Right lobe of liver (tissue), 6 donors: ENCODE results near the gene MAML2. TPM values are rescaled to one million over a fixed set of nuclear protein-coding genes. Genes with fewer than 3 reads are reported as not detected.

Experiments used
- ATAC-seq, 4 donors: fragments of 200-7000 bp; cut with Tn5 transposase; one replicate each; pipeline ENCODE4 v1.9.1; 2020; ENCODE audit warnings: mild to moderate bottlenecking in 4 of 4, moderate library complexity in 4 of 4
- DNase-seq, 3 donors: peaks; one replicate each; pipeline ENCODE4 v3.0.0-alpha.2; 2020
- H3K27ac ChIP-seq, 3 donors: fragments of 200-600 bp; one replicate each; pipeline ENCODE4 v1.8.0; 2022
- H3K27me3 ChIP-seq, 2 donors: fragments of 200-600 bp; one replicate each; pipeline ENCODE4 v1.8.0; 2022
- H3K36me3 ChIP-seq, 4 donors: fragments of 200-600 bp; sonication (generic) in 1 of 4; one replicate each; pipeline versions ENCODE4 v1.5.1 to v1.8.0; 2017 to 2022; ENCODE audit warnings: control low read depth in 1 of 4
- H3K4me1 ChIP-seq, 4 donors: fragments of 200-600 bp; sonication (generic) in 1 of 4; one replicate each; pipeline versions ENCODE4 v1.5.1 to v1.8.0; 2017 to 2022; ENCODE audit warnings: control low read depth in 1 of 4
- H3K4me3 ChIP-seq, 3 donors: fragments of 200-600 bp; one replicate each; pipeline ENCODE4 v1.8.0; 2022
- H3K9me3 ChIP-seq, 4 donors: fragments of 200-600 bp; sonication (generic) in 1 of 4; one replicate each; pipeline versions ENCODE4 v1.5.1 to v1.8.0; 2017 to 2022; ENCODE audit warnings: control low read depth in 1 of 4
- CTCF ChIP-seq, 4 donors: fragments of 200-600 bp in 3 of 4; fragments of 450-650 bp in 1 of 4; IDR thresholded peaks; one replicate each; pipeline versions ENCODE4 v1.5.1 to v1.8.0; 2016 to 2022; ENCODE audit warnings: antibody characterized with exemption in 4 of 4, mild to moderate bottlenecking in 2 of 4
- POLR2A ChIP-seq: fragments of 450-650 bp; IDR thresholded peaks from one replicate; pipeline ENCODE4 v1.6.1; 2017; ENCODE audit warnings: antibody characterized with exemption, mild to moderate bottlenecking
- WGBS: methylation state at CpG from one replicate; pipeline ENCODE4 v1.1.6; 2018; ENCODE audit warnings: low coverage, low lambda C conversion rate; ENCODE audit not compliant: insufficient coverage; ENCODE audit errors: missing lambda C conversion rate; 5-methylcytosine and 5-hydroxymethylcytosine counted together
- intact Hi-C, 2 donors: fragments of 100-400 bp; cut with DNase I; formaldehyde crosslinking; loops; one replicate each; pipeline versions ENCODE4 v1.11.2 to v1.14.1; 2022
- total RNA-seq, 6 experiments: library from RNA; depleted of rRNA in 2 of 6; stranded (reverse); fragments of >200 nt in 2 of 6; fragmentation: NEBNext Ultra II Directional in 3 of 6; extraction: Animal tissue kit (Norgen Biotek cat#: 25700) in 3 of 6; gene quantifications; one replicate each; pipeline versions ENCODE4 v1.1.0 to v1.2.4, GENCODE V29; 2016 to 2023
- donor health status: DM: no; HTN: yes; CAD: no.
- donor health status: DM: no; HTN: no; CAD: no.
- donor health status: DM: no; HTN: no; CAD: no.
- donor health status: DM: no; HTN: yes; CAD: no.
- donor health status: DM: no; HTN: yes; CAD: no.

MAML2 gene
- total RNA-seq, 6 experiments from 2014 or later: 0.92 to 2.3 (median 1.9) TPM

DNA sequence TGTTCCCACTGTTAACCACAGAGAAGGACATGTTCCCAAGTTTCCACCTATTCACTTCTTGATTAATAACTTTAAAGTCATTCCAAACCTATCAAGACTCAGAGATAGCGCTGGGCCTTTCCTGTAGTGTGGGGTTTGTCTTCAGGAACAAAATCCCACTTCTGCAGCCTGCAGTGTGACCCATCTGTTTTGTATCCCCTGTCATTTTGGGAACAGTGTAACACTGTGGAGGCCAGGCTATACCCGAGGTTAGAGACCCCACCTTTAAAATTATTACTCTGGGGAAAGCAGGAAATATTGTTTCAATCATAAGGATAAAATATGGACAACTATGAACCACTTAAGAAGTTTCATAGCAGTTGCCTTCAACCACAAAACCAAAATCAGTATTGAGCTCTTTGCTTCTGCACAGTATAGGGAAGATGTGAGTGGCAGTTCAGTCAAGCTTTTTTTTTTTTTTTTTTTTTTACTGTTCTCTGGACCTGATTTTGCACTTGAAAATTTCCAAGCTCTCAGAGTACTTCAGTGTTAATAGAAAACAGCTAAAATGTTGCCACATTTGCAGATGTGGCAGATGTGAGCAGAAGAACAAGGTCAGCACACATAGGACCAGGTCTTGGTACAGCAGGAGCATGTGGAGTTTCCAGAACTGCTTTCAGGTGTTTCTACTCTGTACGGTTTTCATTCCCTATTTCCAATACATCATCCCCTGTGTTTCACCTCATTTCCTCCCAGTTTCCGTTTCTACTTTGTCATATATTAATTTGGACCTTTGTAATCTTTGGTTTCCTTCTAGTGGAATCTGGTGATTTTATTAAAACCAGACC lies 121.5 kb downstream of the MAML2 start:
- no peaks in the 10 kb centered on the region for H3K9me3 ChIP-seq
- peaks cover 0 to 6% (median 0%) of the 10 kb centered on the region in 4 donors for H3K4me1 ChIP-seq
- H3K27me3 ChIP-seq: no peaks in the 10 kb centered on the region
- intact Hi-C loops: no loop called here
- H3K4me3 ChIP-seq: no peak overlapping the region
- no peak for TF ChIP-seq POLR2A
- no peak for TF ChIP-seq CTCF (IDR thresholded peaks at IDR 0.05)
- no peaks in the 10 kb centered on the region for H3K36me3 ChIP-seq
- no peak overlapping the region for H3K27ac ChIP-seq
- peak in 1 of 4 donors; percentile 22 for ATAC-seq
- WGBS: 16% methylated on average over 3 of the region's 4 CpGs
- DNase-seq: no peak

GRCh38 chr11:96219981-96220623 lies 122.9 kb downstream of the MAML2 start:
- no peaks in the 10 kb centered on the region for H3K36me3 ChIP-seq
- 36% methylated on average over 3 of the region's 3 CpGs for WGBS
- no peak overlapping the region for H3K4me3 ChIP-seq
- peaks cover 0 to 9% (median 0%) of the 10 kb centered on the region in 4 donors for H3K4me1 ChIP-seq
- TF ChIP-seq CTCF (IDR thresholded peaks at IDR 0.05) (no peak), POLR2A (no peak)
- DNase-seq (no peak), ATAC-seq (peak; percentile 72 to 79 (median 76))
- H3K27me3 ChIP-seq: no peaks in the 10 kb centered on the region
- no peaks in the 10 kb centered on the region for H3K9me3 ChIP-seq
- intact Hi-C loops: no loop called here
- peak overlapping the region in 2 of 3 donors; percentile 18 to 33 for H3K27ac ChIP-seq

- no peak for DNase-seq
- TF ChIP-seq CTCF (IDR thresholded peaks at IDR 0.05): no peak
- no peak for TF ChIP-seq POLR2A
- intact Hi-C loops: no loop called here
- WGBS: 92% methylated on average over 3 of the region's 3 CpGs
- Histone ChIP-seq H3K4me3 (no peak overlapping the region), H3K27me3 (no peaks in the 10 kb centered on the region), H3K36me3 (no peaks in the 10 kb centered on the region), H3K4me1 (peaks cover 0 to 9% (median 0%) of the 10 kb centered on the region in 4 donors), H3K27ac (no peak overlapping the region), H3K9me3 (no peaks in the 10 kb centered on the region)
- no peak for ATAC-seq
Observed at GRCh38 chr11:96218901-96219300, 124.1 kb downstream of the MAML2 start.

DNA sequence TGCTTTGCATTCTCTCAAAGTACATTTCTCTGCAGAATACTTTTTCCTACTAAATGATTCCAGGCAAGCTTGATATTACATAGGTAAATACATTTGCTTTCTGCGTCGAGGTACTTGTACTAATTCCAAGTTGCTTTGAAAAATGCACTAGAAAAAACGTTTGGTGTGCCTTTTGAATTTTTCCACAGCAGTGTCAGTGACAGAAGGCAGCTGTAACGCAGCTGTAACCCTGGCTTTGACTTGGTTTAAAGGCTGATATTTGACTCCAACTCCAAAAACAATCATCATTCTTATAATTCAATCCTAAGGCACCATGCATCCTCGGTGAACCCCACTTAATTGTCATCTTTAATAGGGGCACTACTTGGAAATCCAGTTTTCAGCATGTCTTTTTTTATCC lies 125.0 kb downstream of the MAML2 start:
- TF ChIP-seq POLR2A (no peak), CTCF (IDR thresholded peaks at IDR 0.05) (no peak)
- no peak for ATAC-seq

More for the DNA sequence above, 125.0 kb downstream of the MAML2 start:
- no peak overlapping the region for H3K27ac ChIP-seq
- WGBS: 51% methylated on average over 5 of the region's 5 CpGs
- DNase-seq: no peak
- no peaks in the 10 kb centered on the region for H3K9me3 ChIP-seq
- H3K4me1 ChIP-seq: peaks cover 0 to 9% (median 0%) of the 10 kb centered on the region in 4 donors
- no peaks in the 10 kb centered on the region for H3K36me3 ChIP-seq
- intact Hi-C loops: no loop called here
- H3K4me3 ChIP-seq: no peak overlapping the region
- H3K27me3 ChIP-seq: no peaks in the 10 kb centered on the region
